Measurements from ENCODE around the gene PGLYRP4. TPM values are rescaled to one million over a fixed set of nuclear protein-coding genes. Genes with fewer than 3 reads are reported as not detected.

Gene PGLYRP4
- total and polyA plus RNA-seq, 12 donors: not detected

DNA sequence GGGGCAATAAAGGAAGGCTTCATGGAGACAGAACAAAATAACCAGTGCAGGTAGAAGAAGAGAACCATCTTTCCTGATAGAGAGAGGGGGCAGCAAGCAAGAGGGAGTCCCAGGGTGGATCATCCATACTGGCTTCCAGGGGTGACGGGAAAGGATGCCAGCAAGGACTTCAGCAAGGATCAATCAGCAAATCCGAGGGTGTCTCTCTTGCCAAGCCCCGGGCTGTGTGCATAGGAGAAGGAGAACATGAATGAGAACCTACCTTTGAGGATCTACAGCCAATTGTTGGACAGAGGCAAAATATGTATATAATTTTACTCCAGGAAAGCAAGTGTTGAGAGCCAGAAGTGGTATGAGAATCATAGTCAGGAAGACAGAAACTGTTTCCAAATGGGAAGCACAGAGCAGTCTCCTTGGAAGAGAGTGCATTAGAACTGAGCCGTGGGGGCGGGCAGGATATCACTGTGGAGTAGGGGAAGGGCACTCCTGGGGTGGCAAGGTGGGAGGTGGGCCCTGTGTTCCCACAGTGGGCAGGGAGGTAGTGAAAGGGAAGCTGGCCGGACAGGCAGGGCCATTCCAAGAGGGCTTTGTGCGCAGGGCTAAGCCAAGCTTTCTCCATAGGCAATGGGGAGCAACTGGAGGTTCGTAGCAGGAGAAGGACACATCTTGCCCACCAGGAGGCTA lies 7.9 kb upstream of the PGLYRP4 start:
- WGBS, 2 donors: 85 to 90% methylated on average over 8 of the region's 8 CpGs
- Histone ChIP-seq H3K27ac (peak overlapping the region in 3 of 10 donors; percentile 36 to 86 (median 38)), H3K9me3 (no peaks in the 10 kb centered on the region), H3K4me3 (peak overlapping the region in 1 of 10 donors; percentile 50), H3K27me3 (peaks cover 0 to 7% (median 0%) of the 10 kb centered on the region in 7 donors), H3K36me3 (peaks cover 0 to 5% (median 0%) of the 10 kb centered on the region in 9 donors), H3K4me1 (peaks cover 0 to 36% (median 6%) of the 10 kb centered on the region in 9 donors)
- ATAC-seq (no peak), DNase-seq (no peak)
- TF ChIP-seq, protein P1, sequence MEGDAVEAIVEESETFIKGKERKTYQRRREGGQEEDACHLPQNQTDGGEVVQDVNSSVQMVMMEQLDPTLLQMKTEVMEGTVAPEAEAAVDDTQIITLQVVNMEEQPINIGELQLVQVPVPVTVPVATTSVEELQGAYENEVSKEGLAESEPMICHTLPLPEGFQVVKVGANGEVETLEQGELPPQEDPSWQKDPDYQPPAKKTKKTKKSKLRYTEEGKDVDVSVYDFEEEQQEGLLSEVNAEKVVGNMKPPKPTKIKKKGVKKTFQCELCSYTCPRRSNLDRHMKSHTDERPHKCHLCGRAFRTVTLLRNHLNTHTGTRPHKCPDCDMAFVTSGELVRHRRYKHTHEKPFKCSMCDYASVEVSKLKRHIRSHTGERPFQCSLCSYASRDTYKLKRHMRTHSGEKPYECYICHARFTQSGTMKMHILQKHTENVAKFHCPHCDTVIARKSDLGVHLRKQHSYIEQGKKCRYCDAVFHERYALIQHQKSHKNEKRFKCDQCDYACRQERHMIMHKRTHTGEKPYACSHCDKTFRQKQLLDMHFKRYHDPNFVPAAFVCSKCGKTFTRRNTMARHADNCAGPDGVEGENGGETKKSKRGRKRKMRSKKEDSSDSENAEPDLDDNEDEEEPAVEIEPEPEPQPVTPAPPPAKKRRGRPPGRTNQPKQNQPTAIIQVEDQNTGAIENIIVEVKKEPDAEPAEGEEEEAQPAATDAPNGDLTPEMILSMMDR (IDR thresholded peaks at IDR 0.05): no peak
- intact Hi-C loops (cut with DNase I): loop anchor here in 4 of 10 donors (5.0 to 10.0 kb wide), 3 partner anchors 51 to 388 kb away; partner anchors contain the start of gene S100A2 (in 3 of the 4)

DNA sequence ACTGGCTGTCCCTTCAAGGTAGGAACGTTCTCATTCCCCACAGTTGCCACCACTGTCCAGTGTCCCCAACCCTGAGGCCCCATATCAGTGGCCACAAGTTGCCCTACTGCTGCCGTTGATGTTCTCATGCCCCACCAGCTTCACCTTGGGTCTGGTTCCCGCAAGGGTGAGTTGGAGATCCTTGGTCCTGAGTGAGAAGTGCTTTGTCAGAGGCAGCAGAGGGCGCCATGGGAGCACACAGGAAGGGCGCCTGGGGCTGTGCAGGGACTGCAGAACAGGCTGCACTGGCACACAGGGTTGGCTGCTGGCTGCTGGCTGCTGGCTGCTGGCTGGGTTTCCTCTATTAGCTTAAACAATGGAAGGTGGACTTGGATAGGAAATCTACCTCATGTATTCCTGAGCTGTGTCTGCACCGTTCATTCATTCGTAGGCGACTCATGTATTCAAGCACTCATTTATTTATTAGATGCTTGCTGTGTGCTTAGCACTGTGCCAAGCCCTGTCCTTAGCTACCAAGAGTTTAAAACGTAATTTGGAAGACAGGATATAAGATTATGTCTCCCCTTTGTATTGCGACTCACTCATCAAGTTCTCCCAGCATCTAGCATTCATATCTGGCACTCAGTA lies 6.9 kb upstream of the PGLYRP4 start:
- ATAC-seq (peak in 6 of 8 donors; percentile 48 to 74 (median 58)), DNase-seq (peak; percentile 22 to 59)
- Histone ChIP-seq H3K36me3 (peaks cover 0 to 2% (median 0%) of the 10 kb centered on the region in 9 donors), H3K4me1 (peaks cover 0 to 30% (median 6%) of the 10 kb centered on the region in 9 donors), H3K9me3 (no peaks in the 10 kb centered on the region), H3K27ac (no peak overlapping the region), H3K4me3 (no peak overlapping the region), H3K27me3 (peaks cover 0 to 17% (median 9%) of the 10 kb centered on the region in 7 donors)
- intact Hi-C loops (cut with DNase I): loop anchor here in 5 of 10 donors (2.0 to 10.0 kb wide), 4 partner anchors 52 to 389 kb away; partner anchors contain the start of gene S100A2 (in 3 of the 5)
- 47 to 53% methylated on average over 10 of the region's 10 CpGs for WGBS, 2 donors
- TF ChIP-seq, protein P1 (IDR thresholded peaks at IDR 0.05): peak in 6 of 9 donors; percentile 29 to 70 (median 42)

DNA sequence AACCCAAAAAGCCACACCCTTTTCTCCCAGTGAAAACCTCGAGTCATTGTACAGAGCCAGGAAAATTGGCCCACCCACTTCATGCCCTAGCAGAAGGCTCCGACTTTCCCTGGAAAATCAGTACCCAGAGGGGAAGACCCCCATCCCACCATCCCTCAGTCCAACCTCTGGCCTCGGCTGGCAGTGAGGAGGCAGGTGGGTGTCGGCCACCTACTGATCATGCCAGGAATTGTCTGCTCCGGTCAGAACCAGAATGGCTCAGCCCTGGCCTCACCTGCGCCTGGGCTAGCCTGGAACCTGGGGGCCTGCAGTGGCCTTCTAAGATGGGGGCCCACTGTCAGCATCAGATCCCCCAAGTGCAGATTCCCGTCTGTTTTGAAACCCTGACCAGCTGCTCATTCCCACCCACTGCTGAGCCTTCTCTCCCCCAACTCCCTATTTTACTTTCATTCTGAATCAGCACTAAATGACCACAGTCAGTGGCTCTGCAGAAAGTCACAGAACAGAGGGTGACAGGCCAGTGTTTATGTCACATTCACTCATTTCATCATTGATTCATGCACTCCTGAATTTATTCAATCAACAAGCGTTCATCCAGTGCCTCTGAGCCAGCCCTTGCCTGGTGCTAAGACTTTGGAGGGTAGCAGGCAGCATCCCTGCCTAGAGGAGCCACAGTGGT lies 6.0 kb upstream of the PGLYRP4 start:
- Histone ChIP-seq H3K36me3 (no peaks in the 10 kb centered on the region), H3K27ac (no peak overlapping the region), H3K9me3 (no peaks in the 10 kb centered on the region), H3K4me1 (peaks cover 0 to 21% (median 0%) of the 10 kb centered on the region in 9 donors), H3K27me3 (peaks cover 0 to 23% (median 14%) of the 10 kb centered on the region in 7 donors), H3K4me3 (no peak overlapping the region)
- TF ChIP-seq, protein P1 (IDR thresholded peaks at IDR 0.05): no peak
- intact Hi-C loops (cut with DNase I): loop anchor here in 7 of 10 donors (2.0 to 10.0 kb wide), 6 partner anchors 53 to 390 kb away; partner anchors contain the start of gene S100A2 (in 5 of the 7)
- 70 to 79% methylated on average over 8 of the region's 8 CpGs for WGBS, 2 donors
- ATAC-seq: no peak
- DNase-seq: no peak

Measured in heart right ventricle (tissue), 16 donors.